ENCODE results near the gene PALS1.

DNA sequence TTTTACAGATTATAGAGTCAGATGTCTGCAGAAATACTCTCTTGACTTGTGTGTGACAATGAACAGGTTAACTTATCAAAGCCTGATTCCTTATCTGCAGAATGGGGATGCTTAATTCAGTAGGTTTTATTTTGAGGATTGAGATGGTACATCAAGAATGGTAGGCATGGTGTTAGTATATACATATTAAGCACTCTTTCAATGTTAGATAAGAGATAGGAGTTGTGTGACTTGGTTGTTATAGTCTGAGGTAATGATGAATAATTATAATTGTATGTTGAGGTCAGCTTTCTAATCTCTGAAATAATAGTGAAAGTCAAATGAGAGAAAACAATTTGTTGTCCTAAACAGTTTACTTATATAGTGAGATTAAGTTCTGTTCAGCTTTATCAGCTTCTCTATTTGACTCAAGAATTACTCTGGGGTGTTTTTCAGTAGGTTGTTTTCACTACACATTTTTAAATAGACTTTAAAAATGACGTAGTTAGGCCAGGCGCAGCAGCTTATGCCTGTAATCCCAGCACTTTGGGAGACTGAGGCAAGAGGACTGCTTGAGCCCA lies 11.9 kb downstream of the PALS1 start:
- TF ChIP-seq CTCF (IDR thresholded peaks at IDR 0.05) (no peak), POLR2A (IDR thresholded peaks at IDR 0.05) (no peak)
